ENCODE measurements around the gene YWHAB. TPM values are rescaled to one million over a fixed set of nuclear protein-coding genes. Genes with fewer than 3 reads are reported as not detected.

YWHAB gene
- total and polyA plus RNA-seq, 2 of the 4 experiments (the other 2 are of a cell fraction), result 78.0 to 102 TPM

DNA sequence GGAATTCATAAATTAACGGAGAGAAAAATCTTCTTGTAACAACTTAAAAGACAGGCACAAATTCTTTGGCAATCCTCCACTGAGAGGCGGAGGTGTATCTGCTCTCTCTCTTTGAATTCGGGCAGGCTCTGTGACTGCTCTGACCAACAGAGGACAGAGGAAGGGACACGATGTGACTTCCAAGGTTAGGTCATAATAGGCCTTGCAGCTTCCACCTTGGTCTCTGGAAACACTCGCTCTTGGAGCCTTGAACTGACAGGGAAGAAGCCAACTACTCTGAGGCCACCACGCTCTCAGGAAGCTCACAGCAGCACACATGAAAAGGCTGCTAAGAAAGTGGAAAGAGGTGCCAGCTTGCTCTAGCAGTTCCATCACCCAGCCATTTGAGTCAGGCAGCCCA lies 59.8 kb downstream of the YWHAB start:
- Histone ChIP-seq H3K56ac (ENCODE audit: extremely low read depth, insufficient read depth, low read length) (no peak overlapping the region), H2AK9ac (replicated peaks; ENCODE audit: low read depth, low read length, poor library complexity) (no peak overlapping the region), H3K36me3 (ENCODE audit: control insufficient read depth, insufficient read depth, low read length) (peaks cover 48% of the 10 kb centered on the region), H3K27ac (ENCODE audit: insufficient read depth, low read length) (no peak overlapping the region), H3K9ac (ENCODE audit: low read depth, low read length) (no peak overlapping the region), H2AK5ac (ENCODE audit: low read depth, low read length) (no peak overlapping the region), H3K9me1 (ENCODE audit: insufficient read depth, low read length) (peaks cover 3% of the 10 kb centered on the region; the same call in 1 of the 2 replicates), H2BK15ac (ENCODE audit: low read depth, low read length) (no peak overlapping the region), H3K27me3 (ENCODE audit: control insufficient read depth, insufficient read depth, low read length) (no peaks in the 10 kb centered on the region), H2BK20ac (ENCODE audit: low read depth, low read length) (no peak overlapping the region), H4K5ac (ENCODE audit: low read depth, low read length) (no peak overlapping the region), H3K14ac (replicated peaks; ENCODE audit: low read depth, low read length) (no peak overlapping the region), H3K4ac (ENCODE audit: low read depth, low read length) (no peak overlapping the region), H2BK5ac (ENCODE audit: low read depth, low read length, poor library complexity, severe bottlenecking) (no peak overlapping the region), H3K79me1 (ENCODE audit: low read depth in 1 of 2, low read length in 2 of 2) (peaks cover 0 to 8% of the 10 kb centered on the region in 2 experiments; a peak in 2 of 4 replicates), H3K4me1 (ENCODE audit: control insufficient read depth, insufficient read depth, low read length) (peaks cover 2% of the 10 kb centered on the region; the same call in 1 of the 2 replicates), H2BK120ac (ENCODE audit: low read depth, low read length) (no peak overlapping the region), H3K4me3 (ENCODE audit: insufficient read depth, low read depth, low read length) (no peak overlapping the region), H3K9me3 (ENCODE audit: control insufficient read depth, insufficient read depth, low read length) (no peaks in the 10 kb centered on the region), H2AFZ (replicated peaks; ENCODE audit: low read length, poor library complexity) (no peak overlapping the region), H3K18ac (ENCODE audit: low read depth, low read length) (no peak overlapping the region), H4K91ac (ENCODE audit: insufficient read depth, low read depth, low read length) (no peak overlapping the region), H4K8ac (ENCODE audit: low read depth in 2 of 2, low read length in 2 of 2) (no peak overlapping the region), H3K23ac (ENCODE audit: low read depth, low read length) (no peak overlapping the region), H4K20me1 (ENCODE audit: insufficient read depth, low read length) (no peaks in the 10 kb centered on the region), H3K4me2 (ENCODE audit: low read depth, low read length) (no peak overlapping the region)
- BruUV-seq (replicated peaks), result no TSS peak
- in situ Hi-C loops (cut with MboI; ENCODE audit: low sequenced_read_pairs) (no loop called here), dilution Hi-C loops (cut with HindIII; ENCODE audit: low sequenced_read_pairs, unreplicated experiment) (no loop called here), intact Hi-C loops (cut with micrococcal nuclease) (no loop called here)
- WGBS, 2 experiments (ENCODE audit: extremely low coverage in 2 of 2, insufficient read length in 1 of 2), result 94% methylated on average over 5 of the region's 6 CpGs; no CpG with 5 or more reads in 1 of the 2 experiments
- DNase-seq, result no peak
- CTCF ChIA-PET, result no interaction called here
- TF ChIP-seq MAFK (IDR thresholded peaks at IDR 0.05; ENCODE audit: low read depth, low read length) (no peak), CHD1 (IDR thresholded peaks at IDR 0.05; ENCODE audit: low read depth, low read length) (no peak), MAZ (IDR thresholded peaks at IDR 0.05; ENCODE audit: borderline replicate concordance, low read depth, low read length) (no peak), RAD21 (IDR thresholded peaks at IDR 0.05; ENCODE audit: low read length) (no peak), POLR2A (IDR thresholded peaks at IDR 0.05; ENCODE audit: low read depth, low read length) (no peak), CEBPB (IDR thresholded peaks at IDR 0.05; ENCODE audit: low read depth, low read length) (no peak), BHLHE40 (IDR thresholded peaks at IDR 0.05; ENCODE audit: low read depth, low read length) (no peak), RFX5 (IDR thresholded peaks at IDR 0.05; ENCODE audit: low read depth, low read length) (no peak), RCOR1 (IDR thresholded peaks at IDR 0.05; ENCODE audit: insufficient replicate concordance, low read length) (no peak), NFE2L2 (IDR thresholded peaks at IDR 0.05; ENCODE audit: low read depth, low read length) (no peak), SMC3 (IDR thresholded peaks at IDR 0.05; ENCODE audit: low read depth, low read length) (no peak), FOS (IDR thresholded peaks at IDR 0.05; ENCODE audit: low read depth, low read length) (no peak)
- TF ChIP-seq, protein P1, sequence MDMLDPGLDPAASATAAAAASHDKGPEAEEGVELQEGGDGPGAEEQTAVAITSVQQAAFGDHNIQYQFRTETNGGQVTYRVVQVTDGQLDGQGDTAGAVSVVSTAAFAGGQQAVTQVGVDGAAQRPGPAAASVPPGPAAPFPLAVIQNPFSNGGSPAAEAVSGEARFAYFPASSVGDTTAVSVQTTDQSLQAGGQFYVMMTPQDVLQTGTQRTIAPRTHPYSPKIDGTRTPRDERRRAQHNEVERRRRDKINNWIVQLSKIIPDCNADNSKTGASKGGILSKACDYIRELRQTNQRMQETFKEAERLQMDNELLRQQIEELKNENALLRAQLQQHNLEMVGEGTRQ (IDR thresholded peaks at IDR 0.05; ENCODE audit: low read depth, low read length), result no peak
- TF ChIP-seq, protein P2, sequence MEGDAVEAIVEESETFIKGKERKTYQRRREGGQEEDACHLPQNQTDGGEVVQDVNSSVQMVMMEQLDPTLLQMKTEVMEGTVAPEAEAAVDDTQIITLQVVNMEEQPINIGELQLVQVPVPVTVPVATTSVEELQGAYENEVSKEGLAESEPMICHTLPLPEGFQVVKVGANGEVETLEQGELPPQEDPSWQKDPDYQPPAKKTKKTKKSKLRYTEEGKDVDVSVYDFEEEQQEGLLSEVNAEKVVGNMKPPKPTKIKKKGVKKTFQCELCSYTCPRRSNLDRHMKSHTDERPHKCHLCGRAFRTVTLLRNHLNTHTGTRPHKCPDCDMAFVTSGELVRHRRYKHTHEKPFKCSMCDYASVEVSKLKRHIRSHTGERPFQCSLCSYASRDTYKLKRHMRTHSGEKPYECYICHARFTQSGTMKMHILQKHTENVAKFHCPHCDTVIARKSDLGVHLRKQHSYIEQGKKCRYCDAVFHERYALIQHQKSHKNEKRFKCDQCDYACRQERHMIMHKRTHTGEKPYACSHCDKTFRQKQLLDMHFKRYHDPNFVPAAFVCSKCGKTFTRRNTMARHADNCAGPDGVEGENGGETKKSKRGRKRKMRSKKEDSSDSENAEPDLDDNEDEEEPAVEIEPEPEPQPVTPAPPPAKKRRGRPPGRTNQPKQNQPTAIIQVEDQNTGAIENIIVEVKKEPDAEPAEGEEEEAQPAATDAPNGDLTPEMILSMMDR (conservative IDR thresholded peaks at IDR 0.05; ENCODE audit: low read depth, low read length), result no peak
- TF ChIP-seq, protein P3, sequence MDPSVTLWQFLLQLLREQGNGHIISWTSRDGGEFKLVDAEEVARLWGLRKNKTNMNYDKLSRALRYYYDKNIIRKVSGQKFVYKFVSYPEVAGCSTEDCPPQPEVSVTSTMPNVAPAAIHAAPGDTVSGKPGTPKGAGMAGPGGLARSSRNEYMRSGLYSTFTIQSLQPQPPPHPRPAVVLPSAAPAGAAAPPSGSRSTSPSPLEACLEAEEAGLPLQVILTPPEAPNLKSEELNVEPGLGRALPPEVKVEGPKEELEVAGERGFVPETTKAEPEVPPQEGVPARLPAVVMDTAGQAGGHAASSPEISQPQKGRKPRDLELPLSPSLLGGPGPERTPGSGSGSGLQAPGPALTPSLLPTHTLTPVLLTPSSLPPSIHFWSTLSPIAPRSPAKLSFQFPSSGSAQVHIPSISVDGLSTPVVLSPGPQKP (IDR thresholded peaks at IDR 0.05; ENCODE audit: borderline replicate concordance, low read depth, low read length), result no peak
- ATAC-seq (ENCODE audit: low read depth), result no peak
- POLR2A ChIA-PET (ENCODE audit: unreplicated experiment), result no interaction called here

All from IMR-90 (cell line).